H1 (cell line): ENCODE results near the gene PHTF2. TPM values are rescaled to one million over a fixed set of nuclear protein-coding genes. Genes with fewer than 3 reads are reported as not detected.

Experiments
- CTCF ChIA-PET: fragments of 300-600 bp; sonication (Branson Sonifier 250); formaldehyde crosslinking; loops from one replicate; lab custom pipeline; 2021; ENCODE audit not compliant: partially characterized antibody; lab: Charles Lee
- POLR2A ChIA-PET: fragments of 300-600 bp; sonication (Branson Sonifier 250); formaldehyde crosslinking; loops from one replicate; lab custom pipeline; 2021; ENCODE audit warnings: inconsistent platforms; ENCODE audit not compliant: partially characterized antibody; lab: Charles Lee
- DNase-seq, 2 experiments: peaks; one replicate each; pipeline versions ENCODE4 v3.0.0 to v3.0.0-alpha.2; 2010 to 2022; ENCODE audit warnings: low spot score in 2 of 2, low read depth in 1 of 2, mixed read lengths in 1 of 2
- FAIRE-seq: peaks from 2 replicates; lab custom pipeline; 2011; peaks lifted over from hg19 to GRCh38; lab: Jason Lieb, UNC
- H2AFZ ChIP-seq: 2 replicates; pipeline ENCODE4 v1.8.1; 2012; ENCODE audit warnings: low read length, inconsistent platforms
- H2AK5ac ChIP-seq: 2 replicates; pipeline ENCODE4 v1.6.1; 2013; ENCODE audit warnings: low read depth, low read length
- H2BK120ac ChIP-seq: replicated peaks from 2 replicates; pipeline ENCODE3; 2013; ENCODE audit warnings: low read depth, low read length, inconsistent platforms
- H2BK12ac ChIP-seq: 2 replicates; pipeline ENCODE4 v1.6.1; 2013; ENCODE audit warnings: low read depth, low read length
- H2BK15ac ChIP-seq: 2 replicates; pipeline ENCODE4 v1.6.1; 2013; ENCODE audit warnings: low read length
- H2BK20ac ChIP-seq: 2 replicates; pipeline ENCODE4 v1.6.1; 2013; ENCODE audit warnings: low read length
- H2BK5ac ChIP-seq: 2 replicates; pipeline ENCODE4 v1.6.1; 2013; ENCODE audit warnings: low read depth, low read length
- H3K14ac ChIP-seq: 2 replicates; pipeline ENCODE4 v1.6.1; 2013; ENCODE audit warnings: inconsistent platforms; ENCODE audit not compliant: insufficient read length
- H3K18ac ChIP-seq: 2 replicates; pipeline ENCODE4 v1.6.1; 2013; ENCODE audit warnings: low read length; ENCODE audit errors: extremely low read depth
- H3K23ac ChIP-seq: 2 replicates; pipeline ENCODE4 v1.6.1; 2013; ENCODE audit warnings: inconsistent platforms; ENCODE audit not compliant: insufficient read length
- H3K23me2 ChIP-seq: 2 replicates; pipeline ENCODE4 v1.6.1; 2013; ENCODE audit warnings: low read depth, low read length
- H3K27ac ChIP-seq: 2 replicates; pipeline ENCODE4 v1.6.1; 2011; ENCODE audit warnings: low read depth, low read length, inconsistent platforms
- H3K27me3 ChIP-seq, 4 experiments: replicated peaks in 1 of 4; 1 replicate in 1 of 4; 2 replicates in 3 of 4; pipeline versions ENCODE4 v1.6.1 to v1.8.1; 2011 to 2013; ENCODE audit warnings: low read length in 3 of 4, mild to moderate bottlenecking in 3 of 4, inconsistent platforms in 2 of 4, mixed read lengths in 2 of 4, moderate library complexity in 1 of 4; ENCODE audit not compliant: control insufficient read depth in 3 of 4, insufficient read depth in 3 of 4; ENCODE audit errors: extremely low read depth in 1 of 4
- H3K36me3 ChIP-seq, 4 experiments: 2 replicates each; pipeline versions ENCODE4 v1.6.1 to v1.8.1; 2011 to 2013; ENCODE audit warnings: mild to moderate bottlenecking in 4 of 4, low read length in 3 of 4, moderate library complexity in 2 of 4, control low read depth in 1 of 4, inconsistent platforms in 1 of 4; ENCODE audit not compliant: insufficient read depth in 4 of 4, control insufficient read depth in 2 of 4
- H3K4ac ChIP-seq: replicated peaks from 2 replicates; pipeline ENCODE3; 2013; ENCODE audit warnings: low read length, low read depth, mixed read lengths, inconsistent platforms; ENCODE audit not compliant: insufficient read length
- H3K4me1 ChIP-seq, 4 experiments: replicated peaks in 1 of 4; 1 replicate in 1 of 4; 2 replicates in 3 of 4; pipeline versions ENCODE4 v1.6.1 to v1.8.1; 2011 to 2013; ENCODE audit warnings: low read length in 3 of 4, inconsistent platforms in 2 of 4, mixed read lengths in 1 of 4; ENCODE audit not compliant: insufficient read depth in 4 of 4, control insufficient read depth in 3 of 4
- H3K4me2 ChIP-seq, 2 experiments: 2 replicates each; pipeline versions ENCODE4 v1.6.1 to v1.8.1; 2011 to 2013; ENCODE audit warnings: low read depth in 2 of 2, low read length in 2 of 2, control low read depth in 1 of 2, inconsistent platforms in 1 of 2, mild to moderate bottlenecking in 1 of 2; ENCODE audit not compliant: insufficient read depth in 1 of 2
- H3K4me3 ChIP-seq, 4 experiments: fragments of 200-600, 300-600 bp in 1 of 4; sonication (generic), shearing (Covaris generic), sonication (Bioruptor Twin) in 1 of 4; 2 replicates each; pipeline versions ENCODE4 v1.5.1 to v1.8.1; 2011 to 2016; ENCODE audit warnings: low read length in 4 of 4, low read depth in 3 of 4, control low read depth in 2 of 4, inconsistent platforms in 2 of 4, mild to moderate bottlenecking in 2 of 4, mixed read lengths in 1 of 4, moderate library complexity in 1 of 4; ENCODE audit not compliant: insufficient read depth in 2 of 4; ENCODE audit errors: extremely low read depth in 1 of 4
- H3K56ac ChIP-seq: replicated peaks from 2 replicates; pipeline ENCODE3; 2013; ENCODE audit warnings: low read depth, mild to moderate bottlenecking, mixed read lengths, low read length, inconsistent platforms; ENCODE audit not compliant: insufficient read length
- H3K79me1 ChIP-seq: 2 replicates; pipeline ENCODE4 v1.6.1; 2013; ENCODE audit warnings: low read depth, low read length, control low read depth
- H3K79me2 ChIP-seq, 2 experiments: 2 replicates each; pipeline versions ENCODE4 v1.6.1 to v1.8.1; 2012 to 2013; ENCODE audit warnings: low read length in 2 of 2, mild to moderate bottlenecking in 2 of 2, inconsistent platforms in 1 of 2; ENCODE audit not compliant: insufficient read depth in 2 of 2, control insufficient read depth in 1 of 2
- H3K9ac ChIP-seq, 4 experiments: replicated peaks in 1 of 4; 1 replicate in 1 of 4; 2 replicates in 3 of 4; pipeline versions ENCODE4 v1.6.1 to v1.8.1; 2011 to 2013; ENCODE audit warnings: low read depth in 3 of 4, low read length in 3 of 4, control low read depth in 2 of 4, mild to moderate bottlenecking in 2 of 4, moderate library complexity in 2 of 4, inconsistent platforms in 1 of 4; ENCODE audit errors: extremely low read depth in 1 of 4
- H3K9me3 ChIP-seq, 2 experiments: 2 replicates each; pipeline versions ENCODE4 v1.6.1 to v1.8.1; 2012 to 2013; ENCODE audit warnings: mild to moderate bottlenecking in 2 of 2, moderate library complexity in 2 of 2, control low read depth in 1 of 2, inconsistent platforms in 1 of 2, low read depth in 1 of 2, low read length in 1 of 2, mixed read lengths in 1 of 2; ENCODE audit not compliant: insufficient read depth in 2 of 2
- H4K20me1 ChIP-seq, 2 experiments: replicated peaks in 1 of 2; 2 replicates each; pipeline versions ENCODE3 to v1.8.1; 2011 to 2013; ENCODE audit warnings: inconsistent platforms in 2 of 2, low read length in 2 of 2, mild to moderate bottlenecking in 1 of 2; ENCODE audit not compliant: insufficient read depth in 2 of 2, control insufficient read depth in 1 of 2
- H4K5ac ChIP-seq: 2 replicates; pipeline ENCODE4 v1.6.1; 2013; ENCODE audit warnings: low read length, low read depth, mixed read lengths, inconsistent platforms; ENCODE audit not compliant: insufficient read length
- H4K8ac ChIP-seq: 2 replicates; pipeline ENCODE4 v1.8.0; 2013; ENCODE audit warnings: mild to moderate bottlenecking, moderate library complexity, low read length, inconsistent platforms; ENCODE audit not compliant: insufficient read depth; ENCODE audit errors: extremely low read depth
- H4K91ac ChIP-seq: replicated peaks from 2 replicates; pipeline ENCODE3; 2013; ENCODE audit warnings: low read length, mixed read lengths, inconsistent platforms; ENCODE audit not compliant: insufficient read length
- BRCA1 ChIP-seq: IDR thresholded peaks from 2 replicates; pipeline ENCODE4 v1.6.1; 2012; ENCODE audit warnings: low read depth, low read length, improper control_type of control experiment
- CHD1 ChIP-seq: IDR thresholded peaks from 2 replicates; pipeline ENCODE4 v1.6.1; 2012; ENCODE audit warnings: low read depth, low read length, improper control_type of control experiment
- JUN ChIP-seq: IDR thresholded peaks from 2 replicates; pipeline ENCODE4 v1.6.1; 2011; ENCODE audit warnings: low read depth, mild to moderate bottlenecking, improper control_type of control experiment, low read length
- KDM4A ChIP-seq: IDR thresholded peaks from one replicate; pipeline ENCODE4 v1.7.1; 2012; ENCODE audit warnings: low read depth, mild to moderate bottlenecking, moderate library complexity, low read length, inconsistent platforms; ENCODE audit not compliant: severe bottlenecking
- MAFK ChIP-seq: IDR thresholded peaks from 2 replicates; pipeline ENCODE4 v1.6.1; 2012; ENCODE audit warnings: low read depth, mild to moderate bottlenecking, improper control_type of control experiment, low read length
- RFX5 ChIP-seq: IDR thresholded peaks from 2 replicates; pipeline ENCODE4 v1.6.1; 2011; ENCODE audit warnings: low read depth, low read length, improper control_type of control experiment, borderline replicate concordance
- SRF ChIP-seq: IDR thresholded peaks from 2 replicates; pipeline ENCODE4 v1.6.1; 2011; ENCODE audit warnings: mild to moderate bottlenecking, low read depth, low read length, moderate library complexity
- TAF7 ChIP-seq: optimal IDR thresholded peaks from 2 replicates; pipeline ENCODE3; 2011; ENCODE audit warnings: low read depth, mild to moderate bottlenecking, inconsistent platforms, low read length, moderate library complexity, borderline replicate concordance
- TCF12 ChIP-seq: IDR thresholded peaks from 2 replicates; pipeline ENCODE4 v1.6.1; 2011; ENCODE audit warnings: low read depth, mild to moderate bottlenecking, low read length
- WGBS, 2 experiments: shearing (Covaris generic) in 1 of 2; methylation state at CpG; one replicate each; pipeline versions ENCODE4 v1.1.6 to v1.1.7; 2013 to 2015; ENCODE audit warnings: low lambda C conversion rate in 2 of 2, mixed read lengths in 2 of 2, inconsistent platforms in 1 of 2, low coverage in 1 of 2, missing lambda C conversion rate in 1 of 2; ENCODE audit not compliant: insufficient replicate concordance in 2 of 2, insufficient coverage in 1 of 2, insufficient read length in 1 of 2; ENCODE audit errors: extremely low coverage in 1 of 2, missing lambda C conversion rate in 1 of 2; 5-methylcytosine and 5-hydroxymethylcytosine counted together
- polyA plus RNA-seq, 7 experiments: library from polyadenylated mRNA; depleted of rRNA in 3 of 7; stranded (reverse) in 5 of 7; unstranded in 2 of 7; fragments of >200 nt in 5 of 7; fragments of 200-250 nt in 2 of 7; gene quantifications; 1 replicate in 5 of 7; 2 replicates in 1 of 7; 4 replicates in 1 of 7; pipeline versions ENCODE4 v1.2.1 to v1.2.3, GENCODE V29; 2011 to 2013; ENCODE audit warnings: missing spikeins in 2 of 7, mixed read lengths in 2 of 7
- total RNA-seq: library from RNA; stranded (reverse); fragmentation: NEBNext Ultra II Directional; extraction: Animal tissue kit (Norgen Biotek cat#: 25700); gene quantifications from 2 replicates; pipeline ENCODE4 v1.2.1, GENCODE V29; 2021

Gene PHTF2
- total and polyA plus RNA-seq, 2 of the 8 experiments (the other 6 are each of a cell fraction or from before 2014, with no cell fraction given): 9.0 to 25.4 TPM

- no peak overlapping the region for H4K91ac ChIP-seq
- no peaks in the 10 kb centered on the region for H4K20me1 ChIP-seq
- H2BK15ac ChIP-seq: no peak overlapping the region
- no peaks in the 10 kb centered on the region for H3K79me2 ChIP-seq
- no peak overlapping the region for H2AFZ ChIP-seq
- CTCF ChIA-PET: interaction anchor here (0.6 to 1.3 kb wide), 2 partner anchors 18 to 1285 kb away, joined by 3 to 4 read pairs; no protein-coding TSS in a partner anchor
- H4K5ac ChIP-seq: no peak overlapping the region
- no peak overlapping the region for H3K4me2 ChIP-seq
- no peaks in the 10 kb centered on the region for H3K23me2 ChIP-seq
- no peak for DNase-seq
- H3K23ac ChIP-seq: no peak overlapping the region
- H3K14ac ChIP-seq: no peak overlapping the region
- H3K4me3 ChIP-seq: no peak overlapping the region
- no peak overlapping the region for H3K56ac ChIP-seq
- no peak overlapping the region for H2BK20ac ChIP-seq
- no peak overlapping the region for H3K18ac ChIP-seq
- H3K36me3 ChIP-seq: no peaks in the 10 kb centered on the region
- H2BK5ac ChIP-seq: no peak overlapping the region
- no peak overlapping the region for H2BK120ac ChIP-seq
- H3K9ac ChIP-seq: no peak overlapping the region
- no peak overlapping the region; the same call in 1 of the 2 replicates for H4K8ac ChIP-seq
- POLR2A ChIA-PET: interaction anchor here (0.7 kb wide), 1 partner anchor 33 kb away, joined by 3 read pairs; no protein-coding TSS in a partner anchor
- no peak overlapping the region for H2AK5ac ChIP-seq
- no peak for FAIRE-seq
- H3K79me1 ChIP-seq: no peaks in the 10 kb centered on the region
- H2BK12ac ChIP-seq: no peak overlapping the region
- H3K9me3 ChIP-seq: no peaks in the 10 kb centered on the region
- no peak overlapping the region for H3K27ac ChIP-seq
- peaks cover 0 to 5% (median 3%) of the 10 kb centered on the region in 4 experiments; a peak in 4 of 7 replicates for H3K4me1 ChIP-seq
- H3K4ac ChIP-seq: no peak overlapping the region
- 86% methylated on average over 12 of the region's 12 CpGs; no CpG with 5 or more reads in 1 of the 2 experiments for WGBS, 2 experiments
- no peaks in the 10 kb centered on the region for H3K27me3 ChIP-seq
- TF ChIP-seq TCF12 (no peak), MAFK (no peak), TAF7 (no peak), KDM4A (no peak), BRCA1 (no peak), RFX5 (no peak), CHD1 (no peak), SRF (no peak), JUN (no peak)
These were observed 186.8 kb downstream of the PHTF2 start for GRCh38 chr7:77985232-77985973.
